Measurements from ENCODE around the gene TRIOBP. TPM values are rescaled to one million over a fixed set of nuclear protein-coding genes. Genes with fewer than 3 reads are reported as not detected.

The TRIOBP gene
- total and polyA plus RNA-seq, 2 of the 13 experiments (the other 11 are each of a cell fraction or from before 2014, with no cell fraction given): 6.1 to 15.4 TPM

DNA sequence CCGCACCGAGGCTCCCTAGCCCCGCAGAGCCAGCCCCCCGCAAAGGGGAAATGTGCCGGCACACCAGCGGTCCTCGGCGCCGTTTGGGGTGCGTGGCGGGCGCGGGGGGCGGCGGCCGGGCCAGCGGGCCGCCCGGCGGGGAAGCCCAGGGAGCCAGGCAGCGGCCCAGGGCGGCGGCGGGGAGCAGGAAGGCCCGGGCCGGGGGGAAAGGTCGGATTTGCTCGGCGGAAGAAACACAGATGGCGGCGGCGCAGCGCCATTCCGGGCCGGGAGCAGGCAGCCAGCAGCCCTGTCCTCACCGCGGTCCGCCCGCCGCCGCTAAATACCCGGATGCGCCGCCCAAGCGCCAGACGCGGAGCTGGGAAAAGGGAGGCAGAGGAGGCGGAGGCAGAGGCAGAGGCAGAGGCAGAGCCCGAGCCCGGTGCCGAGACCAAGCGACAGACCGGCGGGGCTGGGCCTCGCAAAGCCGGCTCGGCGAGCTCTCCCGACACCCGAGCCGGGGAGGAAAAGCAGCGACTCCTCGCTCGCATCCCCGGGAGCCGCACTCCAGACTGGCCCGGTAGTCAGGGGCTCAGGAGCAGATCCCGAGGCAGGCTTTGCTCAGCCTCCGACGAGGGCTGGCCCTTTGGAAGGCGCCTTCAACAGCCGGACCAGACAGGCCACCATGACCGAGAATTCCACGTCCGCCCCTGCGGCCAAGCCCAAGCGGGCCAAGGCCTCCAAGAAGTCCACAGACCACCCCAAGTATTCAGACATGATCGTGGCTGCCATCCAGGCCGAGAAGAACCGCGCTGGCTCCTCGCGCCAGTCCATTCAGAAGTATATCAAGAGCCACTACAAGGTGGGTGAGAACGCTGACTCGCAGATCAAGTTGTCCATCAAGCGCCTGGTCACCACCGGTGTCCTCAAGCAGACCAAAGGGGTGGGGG lies 108.3 kb downstream of the TRIOBP start (continued):
- TF ChIP-seq PAX8 (CRISPR knock-in tag; IDR thresholded peaks at IDR 0.05; ENCODE audit: borderline replicate concordance): no peak
- TF ChIP-seq, protein P1, sequence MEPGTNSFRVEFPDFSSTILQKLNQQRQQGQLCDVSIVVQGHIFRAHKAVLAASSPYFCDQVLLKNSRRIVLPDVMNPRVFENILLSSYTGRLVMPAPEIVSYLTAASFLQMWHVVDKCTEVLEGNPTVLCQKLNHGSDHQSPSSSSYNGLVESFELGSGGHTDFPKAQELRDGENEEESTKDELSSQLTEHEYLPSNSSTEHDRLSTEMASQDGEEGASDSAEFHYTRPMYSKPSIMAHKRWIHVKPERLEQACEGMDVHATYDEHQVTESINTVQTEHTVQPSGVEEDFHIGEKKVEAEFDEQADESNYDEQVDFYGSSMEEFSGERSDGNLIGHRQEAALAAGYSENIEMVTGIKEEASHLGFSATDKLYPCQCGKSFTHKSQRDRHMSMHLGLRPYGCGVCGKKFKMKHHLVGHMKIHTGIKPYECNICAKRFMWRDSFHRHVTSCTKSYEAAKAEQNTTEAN (CRISPR knock-in tag; conservative IDR thresholded peaks at IDR 0.05): peak; percentile 74
- TF ChIP-seq, protein P2, sequence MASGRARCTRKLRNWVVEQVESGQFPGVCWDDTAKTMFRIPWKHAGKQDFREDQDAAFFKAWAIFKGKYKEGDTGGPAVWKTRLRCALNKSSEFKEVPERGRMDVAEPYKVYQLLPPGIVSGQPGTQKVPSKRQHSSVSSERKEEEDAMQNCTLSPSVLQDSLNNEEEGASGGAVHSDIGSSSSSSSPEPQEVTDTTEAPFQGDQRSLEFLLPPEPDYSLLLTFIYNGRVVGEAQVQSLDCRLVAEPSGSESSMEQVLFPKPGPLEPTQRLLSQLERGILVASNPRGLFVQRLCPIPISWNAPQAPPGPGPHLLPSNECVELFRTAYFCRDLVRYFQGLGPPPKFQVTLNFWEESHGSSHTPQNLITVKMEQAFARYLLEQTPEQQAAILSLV (CRISPR knock-in tag; IDR thresholded peaks at IDR 0.05; ENCODE audit: borderline replicate concordance): peak; percentile 78
- no peak for TF ChIP-seq ZNF556 (CRISPR knock-in tag; IDR thresholded peaks at IDR 0.05; ENCODE audit: borderline replicate concordance)
- TF ChIP-seq, protein P3, sequence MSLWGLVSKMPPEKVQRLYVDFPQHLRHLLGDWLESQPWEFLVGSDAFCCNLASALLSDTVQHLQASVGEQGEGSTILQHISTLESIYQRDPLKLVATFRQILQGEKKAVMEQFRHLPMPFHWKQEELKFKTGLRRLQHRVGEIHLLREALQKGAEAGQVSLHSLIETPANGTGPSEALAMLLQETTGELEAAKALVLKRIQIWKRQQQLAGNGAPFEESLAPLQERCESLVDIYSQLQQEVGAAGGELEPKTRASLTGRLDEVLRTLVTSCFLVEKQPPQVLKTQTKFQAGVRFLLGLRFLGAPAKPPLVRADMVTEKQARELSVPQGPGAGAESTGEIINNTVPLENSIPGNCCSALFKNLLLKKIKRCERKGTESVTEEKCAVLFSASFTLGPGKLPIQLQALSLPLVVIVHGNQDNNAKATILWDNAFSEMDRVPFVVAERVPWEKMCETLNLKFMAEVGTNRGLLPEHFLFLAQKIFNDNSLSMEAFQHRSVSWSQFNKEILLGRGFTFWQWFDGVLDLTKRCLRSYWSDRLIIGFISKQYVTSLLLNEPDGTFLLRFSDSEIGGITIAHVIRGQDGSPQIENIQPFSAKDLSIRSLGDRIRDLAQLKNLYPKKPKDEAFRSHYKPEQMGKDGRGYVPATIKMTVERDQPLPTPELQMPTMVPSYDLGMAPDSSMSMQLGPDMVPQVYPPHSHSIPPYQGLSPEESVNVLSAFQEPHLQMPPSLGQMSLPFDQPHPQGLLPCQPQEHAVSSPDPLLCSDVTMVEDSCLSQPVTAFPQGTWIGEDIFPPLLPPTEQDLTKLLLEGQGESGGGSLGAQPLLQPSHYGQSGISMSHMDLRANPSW (CRISPR knock-in tag; IDR thresholded peaks at IDR 0.05; ENCODE audit: borderline replicate concordance): no peak
- peak; percentile 83 for TF ChIP-seq MED13 (CRISPR knock-in tag; IDR thresholded peaks at IDR 0.05)
- no peak for TF ChIP-seq CCAR2 (optimal IDR thresholded peaks at IDR 0.05; ENCODE audit: low read depth, low read length)
- peak; percentile 93 for TF ChIP-seq NRL (CRISPR knock-in tag; IDR thresholded peaks at IDR 0.05; ENCODE audit: borderline replicate concordance)
- TF ChIP-seq FOXO1 (CRISPR knock-in tag; IDR thresholded peaks at IDR 0.05): peak; percentile 50; the same call in 1 of the 2 replicates
- TF ChIP-seq ZNF138 (CRISPR knock-in tag; IDR thresholded peaks at IDR 0.05; ENCODE audit: low read depth): no peak
- TF ChIP-seq REXO4 (CRISPR knock-in tag; IDR thresholded peaks at IDR 0.05; ENCODE audit: borderline replicate concordance): peak; percentile 66; the same call in 1 of the 2 replicates
- TF ChIP-seq KLF6 (CRISPR knock-in tag; IDR thresholded peaks at IDR 0.05): peak; percentile 96
- no peak for TF ChIP-seq ESRRA (CRISPR knock-in tag; IDR thresholded peaks at IDR 0.05; ENCODE audit: low read depth)
- peak; percentile 80 for TF ChIP-seq CCDC6 (CRISPR knock-in tag; IDR thresholded peaks at IDR 0.05)
- TF ChIP-seq HNF4A (CRISPR knock-in tag; IDR thresholded peaks at IDR 0.05): peak; percentile 32
- TF ChIP-seq ZNF788 (CRISPR knock-in tag; IDR thresholded peaks at IDR 0.05; ENCODE audit: borderline replicate concordance): peak; percentile 92; the same call in 1 of the 2 replicates
- TF ChIP-seq, protein P4, sequence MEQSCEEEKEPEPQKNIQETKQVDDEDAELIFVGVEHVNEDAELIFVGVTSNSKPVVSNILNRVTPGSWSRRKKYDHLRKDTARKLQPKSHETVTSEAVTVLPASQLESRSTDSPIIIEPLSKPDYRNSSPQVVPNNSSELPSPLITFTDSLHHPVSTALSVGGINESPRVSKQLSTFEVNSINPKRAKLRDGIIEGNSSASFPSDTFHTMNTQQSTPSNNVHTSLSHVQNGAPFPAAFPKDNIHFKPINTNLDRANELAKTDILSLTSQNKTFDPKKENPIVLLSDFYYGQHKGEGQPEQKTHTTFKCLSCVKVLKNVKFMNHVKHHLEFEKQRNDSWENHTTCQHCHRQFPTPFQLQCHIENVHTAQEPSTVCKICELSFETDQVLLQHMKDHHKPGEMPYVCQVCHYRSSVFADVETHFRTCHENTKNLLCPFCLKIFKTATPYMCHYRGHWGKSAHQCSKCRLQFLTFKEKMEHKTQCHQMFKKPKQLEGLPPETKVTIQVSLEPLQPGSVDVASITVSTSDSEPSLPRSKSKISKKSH (CRISPR knock-in tag; IDR thresholded peaks at IDR 0.05; ENCODE audit: borderline replicate concordance): no peak
- TF ChIP-seq, protein P5, sequence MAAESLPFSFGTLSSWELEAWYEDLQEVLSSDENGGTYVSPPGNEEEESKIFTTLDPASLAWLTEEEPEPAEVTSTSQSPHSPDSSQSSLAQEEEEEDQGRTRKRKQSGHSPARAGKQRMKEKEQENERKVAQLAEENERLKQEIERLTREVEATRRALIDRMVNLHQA (CRISPR knock-in tag; IDR thresholded peaks at IDR 0.05): no peak
- TF ChIP-seq, protein P6, sequence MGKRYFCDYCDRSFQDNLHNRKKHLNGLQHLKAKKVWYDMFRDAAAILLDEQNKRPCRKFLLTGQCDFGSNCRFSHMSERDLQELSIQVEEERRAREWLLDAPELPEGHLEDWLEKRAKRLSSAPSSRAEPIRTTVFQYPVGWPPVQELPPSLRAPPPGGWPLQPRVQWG (CRISPR knock-in tag; IDR thresholded peaks at IDR 0.05; ENCODE audit: borderline replicate concordance, low read depth): no peak
- no peak for TF ChIP-seq ZNF792 (CRISPR knock-in tag; IDR thresholded peaks at IDR 0.05)
- TF ChIP-seq TAF1 (CRISPR knock-in tag; IDR thresholded peaks at IDR 0.05): peak; percentile 91
